Measurements from ENCODE around the gene LRBA. TPM values are rescaled to one million over a fixed set of nuclear protein-coding genes. Genes with fewer than 3 reads are reported as not detected.

The LRBA gene
- total and polyA plus RNA-seq, 9 of the 15 experiments (the other 6 are each of a cell fraction or from before 2014, with no cell fraction given): 24.2 to 88.7 (median 59.7) TPM

DNA sequence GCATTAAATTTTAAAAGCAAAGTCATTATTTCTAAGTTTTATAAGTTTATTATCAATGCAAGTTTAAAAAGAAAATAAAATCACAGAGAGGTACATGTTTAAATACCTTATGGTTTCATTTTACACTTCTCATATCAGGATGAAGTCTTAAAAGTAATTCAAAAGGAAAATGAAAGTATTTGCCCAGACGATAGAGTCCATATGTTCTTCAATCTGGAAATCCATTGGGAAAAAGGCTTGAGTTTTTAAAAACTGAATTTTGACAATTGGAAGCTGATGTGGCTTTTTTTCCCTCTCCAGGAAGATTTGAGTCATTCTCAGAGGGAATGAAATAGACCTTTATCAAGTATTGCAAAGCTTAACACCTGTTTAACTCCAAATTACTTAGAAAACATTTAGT lies 396.0 kb downstream of the LRBA start:
- POLR2A ChIA-PET: interaction anchor here (1.0 kb wide), 1 partner anchor 13 kb away, joined by 3 read pairs; no protein-coding TSS in a partner anchor
- no peak for FAIRE-seq
- in situ Hi-C loops (cut with MboI): no loop called here

DNA sequence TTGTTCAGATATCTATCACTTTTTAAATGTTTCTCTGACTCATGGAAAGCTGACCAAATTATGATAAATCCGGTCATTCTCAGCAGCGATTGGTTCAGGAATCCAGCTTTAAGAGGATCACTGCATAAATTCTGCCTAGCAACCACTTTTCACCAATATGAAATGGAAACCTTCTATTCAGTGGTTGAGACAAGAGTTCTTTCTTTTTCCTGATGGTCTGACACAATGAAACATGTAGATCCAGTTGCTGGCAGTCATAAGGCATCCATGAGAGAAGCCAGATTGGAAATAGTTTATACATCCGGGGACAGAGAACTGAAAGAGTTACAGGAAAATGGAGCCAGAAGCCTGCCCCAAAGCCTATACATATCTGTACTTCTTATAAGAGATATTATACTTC lies 406.0 kb downstream of the LRBA start:
- intact Hi-C loops (cut with micrococcal nuclease): loop anchor here (10.0 kb wide), 1 partner anchor 256 kb away; no protein-coding TSS in a partner anchor
- Histone ChIP-seq H3K9ac (ENCODE audit: insufficient read depth in 1 of 2, low read depth in 2 of 2, low read length in 2 of 2) (no peak overlapping the region), H3K4me2 (ENCODE audit: insufficient read depth, low read length) (no peak overlapping the region), H3K4me1 (replicated peaks in 1 of 2; ENCODE audit: control insufficient read depth in 2 of 2, insufficient read depth in 2 of 2, low read length in 2 of 2) (no peaks in the 10 kb centered on the region), H3K9me3 (replicated peaks; ENCODE audit: control insufficient read depth, insufficient read depth, low read depth, low read length) (no peaks in the 10 kb centered on the region), H3K27ac (ENCODE audit: extremely low read depth, low read depth, low read length) (no peak overlapping the region), H3K36me3 (ENCODE audit: control insufficient read depth, insufficient read depth, low read length) (no peaks in the 10 kb centered on the region), H3K27me3 (ENCODE audit: control insufficient read depth in 2 of 2, insufficient read depth in 2 of 2, low read length in 2 of 2) (no peaks in the 10 kb centered on the region), H3K4me3 (no peak overlapping the region), H3K9me1 (ENCODE audit: control insufficient read depth, insufficient read depth, low read length) (no peaks in the 10 kb centered on the region), H2AFZ (ENCODE audit: low read depth, low read length) (no peak overlapping the region), H4K20me1 (replicated peaks; ENCODE audit: control insufficient read depth, insufficient read depth, low read length) (no peaks in the 10 kb centered on the region), H3K79me2 (ENCODE audit: control insufficient read depth, insufficient read depth, low read length) (no peaks in the 10 kb centered on the region)
- ATAC-seq: no peak
- WGBS (ENCODE audit: insufficient coverage, low coverage, missing lambda C conversion rate): 91% methylated on average over 3 of the region's 3 CpGs
- TF ChIP-seq ESRRA (IDR thresholded peaks at IDR 0.05; ENCODE audit: borderline replicate concordance, low read depth) (no peak), RFX7 (CRISPR knock-in tag; IDR thresholded peaks at IDR 0.05) (no peak), NR4A1 (CRISPR knock-in tag; IDR thresholded peaks at IDR 0.05) (no peak), NR4A1 (tag; IDR thresholded peaks at IDR 0.05) (no peak), NCOA4 (IDR thresholded peaks at IDR 0.05; ENCODE audit: partially characterized antibody) (no peak), TBP (optimal IDR thresholded peaks at IDR 0.05; ENCODE audit: low read depth, low read length) (no peak), ZNF717 (CRISPR knock-in tag; IDR thresholded peaks at IDR 0.05) (no peak)
- TF ChIP-seq, protein P1, sequence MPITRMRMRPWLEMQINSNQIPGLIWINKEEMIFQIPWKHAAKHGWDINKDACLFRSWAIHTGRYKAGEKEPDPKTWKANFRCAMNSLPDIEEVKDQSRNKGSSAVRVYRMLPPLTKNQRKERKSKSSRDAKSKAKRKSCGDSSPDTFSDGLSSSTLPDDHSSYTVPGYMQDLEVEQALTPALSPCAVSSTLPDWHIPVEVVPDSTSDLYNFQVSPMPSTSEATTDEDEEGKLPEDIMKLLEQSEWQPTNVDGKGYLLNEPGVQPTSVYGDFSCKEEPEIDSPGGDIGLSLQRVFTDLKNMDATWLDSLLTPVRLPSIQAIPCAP (CRISPR knock-in tag; IDR thresholded peaks at IDR 0.05; ENCODE audit: borderline replicate concordance): no peak
- in situ Hi-C loops (cut with MboI): no loop called here
- no peak for FAIRE-seq
- POLR2A ChIA-PET: interaction anchor here (1.3 kb wide), 1 partner anchor 17 kb away, joined by 5 read pairs; no protein-coding TSS in a partner anchor
- no TSS peak for BruUV-seq (replicated peaks)
- DNase-seq (ENCODE audit: extremely low read depth in 1 of 4, low spot score in 3 of 4): no peak
- CTCF ChIA-PET (ENCODE audit: low intra/inter-chr PET ratio): no interaction called here

More for the DNA sequence above, 396.0 kb downstream of the LRBA start:
- no peaks in the 10 kb centered on the region for H4K20me1 ChIP-seq (replicated peaks; ENCODE audit: control insufficient read depth, insufficient read depth, low read length)
- CTCF ChIA-PET (ENCODE audit: low intra/inter-chr PET ratio): no interaction called here
- no peak overlapping the region for H3K4me2 ChIP-seq (ENCODE audit: insufficient read depth, low read length)
- no peak overlapping the region for H3K27ac ChIP-seq (ENCODE audit: extremely low read depth, low read depth, low read length)
- H3K9ac ChIP-seq (ENCODE audit: insufficient read depth in 1 of 2, low read depth in 2 of 2, low read length in 2 of 2): no peak overlapping the region
- intact Hi-C loops (cut with micrococcal nuclease): no loop called here
- H3K4me3 ChIP-seq: no peak overlapping the region
- no peaks in the 10 kb centered on the region; the same call in 2 of the 3 replicates for H3K36me3 ChIP-seq (ENCODE audit: control insufficient read depth, insufficient read depth, low read length)
- H2AFZ ChIP-seq (ENCODE audit: low read depth, low read length): no peak overlapping the region
- no peaks in the 10 kb centered on the region for H3K27me3 ChIP-seq (ENCODE audit: control insufficient read depth in 2 of 2, insufficient read depth in 2 of 2, low read length in 2 of 2)
- no peaks in the 10 kb centered on the region for H3K9me3 ChIP-seq (replicated peaks; ENCODE audit: control insufficient read depth, insufficient read depth, low read depth, low read length)
- no peak for ATAC-seq
- H3K4me1 ChIP-seq (replicated peaks in 1 of 2; ENCODE audit: control insufficient read depth in 2 of 2, insufficient read depth in 2 of 2, low read length in 2 of 2): no peaks in the 10 kb centered on the region
- WGBS (ENCODE audit: insufficient coverage, low coverage, missing lambda C conversion rate): 91% methylated on average over 1 of the region's 1 CpG
- BruUV-seq (replicated peaks): no TSS peak
- no peaks in the 10 kb centered on the region for H3K9me1 ChIP-seq (ENCODE audit: control insufficient read depth, insufficient read depth, low read length)
- no peak for TF ChIP-seq ZNF76 (CRISPR knock-in tag; IDR thresholded peaks at IDR 0.05; ENCODE audit: borderline replicate concordance)
- no peak for TF ChIP-seq RNF2 (IDR thresholded peaks at IDR 0.05)
- TF ChIP-seq ZNF778 (CRISPR knock-in tag; IDR thresholded peaks at IDR 0.05): no peak
- TF ChIP-seq PHTF2 (CRISPR knock-in tag; IDR thresholded peaks at IDR 0.05): no peak
- no peak for TF ChIP-seq ZNF311 (CRISPR knock-in tag; IDR thresholded peaks at IDR 0.05)
- no peak for TF ChIP-seq PML (IDR thresholded peaks at IDR 0.05; ENCODE audit: low read length)
- TF ChIP-seq ZNF668 (CRISPR knock-in tag; IDR thresholded peaks at IDR 0.05): no peak
- no peak for TF ChIP-seq ZC3H4 (CRISPR knock-in tag; IDR thresholded peaks at IDR 0.05; ENCODE audit: borderline replicate concordance)
- TF ChIP-seq ZKSCAN3 (CRISPR knock-in tag; IDR thresholded peaks at IDR 0.05): no peak
- no peak for TF ChIP-seq TAF15 (IDR thresholded peaks at IDR 0.05; ENCODE audit: low read depth, low read length)
- no peak for DNase-seq (ENCODE audit: extremely low read depth in 1 of 4, low spot score in 3 of 4)
- H3K79me2 ChIP-seq (ENCODE audit: control insufficient read depth, insufficient read depth, low read length): no peaks in the 10 kb centered on the region

All from K562 (cell line).